ENCODE data around the gene FER1L5.

GRCh38 chr2:96733931-96734330, 91.4 kb downstream of the FER1L5 start:
- TF ChIP-seq YY1 (IDR thresholded peaks at IDR 0.05; ENCODE audit: extremely low read depth, insufficient replicate concordance, low read depth, low read length) (no peak), CTCF (IDR thresholded peaks at IDR 0.05 in 2 of 3, conservative IDR thresholded peaks at IDR 0.05 in 1 of 3; ENCODE audit: borderline replicate concordance in 1 of 3, insufficient read depth in 1 of 3, low read depth in 2 of 3, low read length in 2 of 3) (no peak), POLR2A (IDR thresholded peaks at IDR 0.05; ENCODE audit: borderline replicate concordance, extremely low read depth, insufficient read depth, insufficient read length) (no peak), EGR1 (IDR thresholded peaks at IDR 0.05; ENCODE audit: low read depth) (no peak), SIN3A (IDR thresholded peaks at IDR 0.05; ENCODE audit: low read depth) (no peak), POLR2AphosphoS5 (IDR thresholded peaks at IDR 0.05; ENCODE audit: low read depth, low read length) (no peak), TCF7L2 (IDR thresholded peaks at IDR 0.05; ENCODE audit: borderline replicate concordance, extremely low read depth, insufficient read depth, insufficient read length) (no peak), EZH2phosphoT487 (IDR thresholded peaks at IDR 0.05; ENCODE audit: borderline replicate concordance) (no peak), ZBTB33 (IDR thresholded peaks at IDR 0.05; ENCODE audit: extremely low read depth, insufficient replicate concordance, low read length) (no peak), RAD21 (IDR thresholded peaks at IDR 0.05; ENCODE audit: low read depth) (no peak), EZH2 (IDR thresholded peaks at IDR 0.05) (no peak), SP1 (IDR thresholded peaks at IDR 0.05; ENCODE audit: low read depth) (no peak), ATF3 (IDR thresholded peaks at IDR 0.05) (no peak), REST (IDR thresholded peaks at IDR 0.05; ENCODE audit: low read depth) (no peak)
